MCF 10A (cell line): Measurements from ENCODE around the gene RPL10A. TPM values are rescaled to one million over a fixed set of nuclear protein-coding genes. Genes with fewer than 3 reads are reported as not detected.

Experiments used
- BruUV-seq: library from RNA; stranded (reverse); fragments of 400-500 nt; replicated peaks from 2 replicates; lab custom pipeline; 2021; lab: Mats Ljungman, UMichigan
- CTCF ChIA-PET: fragments of 300-600 bp; sonication (Branson Sonifier 250); formaldehyde crosslinking; extraction: SDS; loops from one replicate; lab custom pipeline; 2021; ENCODE audit warnings: antibody characterized with exemption, inconsistent platforms; lab: Yijun Ruan, JAX
- POLR2A ChIA-PET: fragments of 300-600, 350-650 bp; sonication (Branson Sonifier 250); formaldehyde crosslinking; extraction: SDS; loops from one replicate; lab custom pipeline; 2020; ENCODE audit warnings: antibody characterized with exemption, inconsistent platforms; lab: Yijun Ruan, JAX
- DNase-seq: peaks from one replicate; pipeline ENCODE4 v3.0.0-alpha.2; 2018; ENCODE audit not compliant: unreplicated experiment
- H3K27ac Mint-ChIP-seq: one replicate; pipeline ENCODE4 v1.8.0; 2022; ENCODE audit warnings: mild to moderate bottlenecking, low read depth, mixed read lengths; ENCODE audit not compliant: unreplicated experiment
- H3K27me3 Mint-ChIP-seq: one replicate; pipeline ENCODE4 v1.8.0; 2022; ENCODE audit warnings: mixed read lengths; ENCODE audit not compliant: insufficient read depth, unreplicated experiment
- H3K36me3 Mint-ChIP-seq: one replicate; pipeline ENCODE4 v1.8.0; 2022; ENCODE audit warnings: mild to moderate bottlenecking, moderate library complexity, mixed read lengths; ENCODE audit not compliant: insufficient read depth, unreplicated experiment
- H3K4me1 Mint-ChIP-seq: one replicate; pipeline ENCODE4 v1.8.0; 2022; ENCODE audit warnings: mixed read lengths; ENCODE audit not compliant: insufficient read depth, unreplicated experiment
- H3K4me3 Mint-ChIP-seq: one replicate; pipeline ENCODE4 v1.8.0; 2022; ENCODE audit warnings: mild to moderate bottlenecking, moderate library complexity, mixed read lengths; ENCODE audit not compliant: unreplicated experiment
- H3K9me3 Mint-ChIP-seq: one replicate; pipeline ENCODE4 v1.8.0; 2022; ENCODE audit warnings: mixed read lengths; ENCODE audit not compliant: unreplicated experiment
- intact Hi-C: fragments of 100-400 bp; cut with micrococcal nuclease; formaldehyde crosslinking; loops from 2 replicates; pipeline ENCODE4 v1.14.1; 2022
- total RNA-seq: library from RNA; stranded (reverse); gene quantifications from 2 replicates; pipeline ENCODE4 v1.2.3, GENCODE V29; 2022
- TF ChIP-seq, protein P1 (sequence below): fragments of 200-600 bp; IDR thresholded peaks from one replicate; pipeline ENCODE4 v1.8.0; 2022; ENCODE audit warnings: antibody characterized with exemption, mild to moderate bottlenecking; ENCODE audit not compliant: unreplicated experiment

The RPL10A gene
- total RNA-seq, 1 experiment from 2014 or later = 2,403 TPM

DNA sequence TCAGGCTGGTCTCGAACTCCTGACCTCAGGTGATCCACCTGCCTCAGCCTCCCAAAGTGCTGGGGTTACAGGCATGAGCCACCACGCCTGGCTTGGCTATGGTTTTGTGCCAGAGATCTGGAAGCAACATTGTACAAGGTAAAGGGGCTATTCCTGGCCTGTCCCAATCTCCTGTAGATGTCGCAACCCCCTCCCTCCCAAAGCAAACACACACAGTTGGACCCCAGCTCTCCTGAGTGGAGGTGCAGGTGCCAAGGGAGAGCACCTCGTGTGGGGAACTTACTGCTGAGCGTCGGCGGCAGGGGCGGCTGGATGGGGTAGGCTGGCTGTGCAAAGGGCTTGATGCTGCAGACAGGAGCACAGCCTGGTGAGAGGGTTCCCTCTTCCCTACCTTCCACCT lies 8.8 kb downstream of the RPL10A start:
- Mint-ChIP-seq H3K4me3 (no peak overlapping the region), H3K27me3 (no peaks in the 10 kb centered on the region), H3K4me1 (no peaks in the 10 kb centered on the region), H3K36me3 (peaks cover 44% of the 10 kb centered on the region), H3K9me3 (no peaks in the 10 kb centered on the region), H3K27ac (no peak overlapping the region)
- no peak for DNase-seq
- ChIA-PET CTCF (interaction anchor here (0.6 to 0.7 kb wide), 2 partner anchors 9 to 113 kb away, joined by 3 to 4 read pairs; partner anchors contain the start of gene RPL10A), POLR2A (interaction anchor here (0.6 to 1.6 kb wide), 4 partner anchors 8 to 144 kb away, joined by 3 to 7 read pairs (median 4); partner anchors contain the start of gene RPL10A)
- TF ChIP-seq, protein P1, sequence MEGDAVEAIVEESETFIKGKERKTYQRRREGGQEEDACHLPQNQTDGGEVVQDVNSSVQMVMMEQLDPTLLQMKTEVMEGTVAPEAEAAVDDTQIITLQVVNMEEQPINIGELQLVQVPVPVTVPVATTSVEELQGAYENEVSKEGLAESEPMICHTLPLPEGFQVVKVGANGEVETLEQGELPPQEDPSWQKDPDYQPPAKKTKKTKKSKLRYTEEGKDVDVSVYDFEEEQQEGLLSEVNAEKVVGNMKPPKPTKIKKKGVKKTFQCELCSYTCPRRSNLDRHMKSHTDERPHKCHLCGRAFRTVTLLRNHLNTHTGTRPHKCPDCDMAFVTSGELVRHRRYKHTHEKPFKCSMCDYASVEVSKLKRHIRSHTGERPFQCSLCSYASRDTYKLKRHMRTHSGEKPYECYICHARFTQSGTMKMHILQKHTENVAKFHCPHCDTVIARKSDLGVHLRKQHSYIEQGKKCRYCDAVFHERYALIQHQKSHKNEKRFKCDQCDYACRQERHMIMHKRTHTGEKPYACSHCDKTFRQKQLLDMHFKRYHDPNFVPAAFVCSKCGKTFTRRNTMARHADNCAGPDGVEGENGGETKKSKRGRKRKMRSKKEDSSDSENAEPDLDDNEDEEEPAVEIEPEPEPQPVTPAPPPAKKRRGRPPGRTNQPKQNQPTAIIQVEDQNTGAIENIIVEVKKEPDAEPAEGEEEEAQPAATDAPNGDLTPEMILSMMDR = no peak
- intact Hi-C loops = no loop called here
- BruUV-seq = no TSS peak

DNA sequence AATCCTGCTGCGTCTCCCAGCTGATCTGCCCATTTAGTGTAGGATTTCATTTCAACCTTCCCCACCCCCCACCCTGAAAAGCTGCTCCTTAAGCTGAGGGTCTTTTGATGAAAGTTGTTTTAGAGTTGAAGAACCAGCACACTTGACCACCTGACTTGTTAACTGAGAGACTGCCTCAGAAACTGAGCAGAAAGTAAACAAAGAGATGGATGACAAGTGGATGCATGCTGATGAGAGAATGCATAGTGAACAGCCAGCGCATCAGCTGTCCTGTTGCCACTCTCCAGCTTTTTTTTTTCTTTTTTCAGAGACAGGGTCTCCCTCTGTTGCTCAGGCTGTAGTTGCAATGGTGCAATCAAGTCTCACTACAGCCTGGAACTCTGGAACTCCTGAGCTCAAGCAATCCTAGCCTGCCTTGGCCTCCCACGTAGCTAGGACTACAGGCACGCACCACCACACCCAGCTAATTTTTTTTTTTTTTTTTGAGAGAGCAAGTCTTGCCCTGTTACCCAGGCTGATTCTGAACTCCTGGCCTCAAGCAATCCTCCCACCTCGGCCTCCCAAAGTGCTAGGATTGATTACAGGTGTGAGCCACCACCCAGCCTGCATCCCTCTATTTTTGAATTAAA lies 9.5 kb downstream of the RPL10A start:
- Mint-ChIP-seq H3K27me3 (no peaks in the 10 kb centered on the region), H3K4me3 (no peak overlapping the region), H3K9me3 (no peaks in the 10 kb centered on the region), H3K4me1 (no peaks in the 10 kb centered on the region), H3K36me3 (peaks cover 37% of the 10 kb centered on the region), H3K27ac (no peak overlapping the region)
- TF ChIP-seq, protein P1 = no peak
- ChIA-PET POLR2A (interaction anchor here (0.7 to 1.6 kb wide), 2 partner anchors 9 to 20 kb away, joined by 4 to 7 read pairs; partner anchors contain the start of gene RPL10A), CTCF (interaction anchor here (0.6 to 0.7 kb wide), 2 partner anchors 10 to 24 kb away, joined by 4 read pairs; partner anchors contain the start of gene RPL10A)
- BruUV-seq = no TSS peak
- no peak for DNase-seq
- intact Hi-C loops = no loop called here

DNA sequence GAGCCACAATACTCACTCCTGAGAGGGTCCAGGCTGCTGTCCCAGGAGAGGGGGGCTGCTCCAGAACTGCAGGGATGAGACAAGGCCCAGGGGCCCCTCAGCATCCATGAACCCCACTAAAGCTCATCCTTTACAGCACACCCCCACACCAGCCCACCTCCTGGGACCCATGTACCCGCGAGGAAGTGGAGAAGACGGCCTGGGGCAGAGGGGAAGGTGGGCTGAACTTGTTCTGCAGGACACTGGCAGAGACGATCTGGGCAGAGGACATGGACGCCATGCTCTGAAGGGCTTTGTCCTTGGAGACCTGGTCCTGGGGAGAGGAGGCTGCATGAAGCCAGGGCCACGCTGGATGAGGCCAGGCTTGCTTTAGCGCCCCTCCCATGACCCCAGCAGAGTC lies 10.1 kb downstream of the RPL10A start:
- DNase-seq = no peak
- Mint-ChIP-seq H3K27ac (no peak overlapping the region), H3K4me3 (no peak overlapping the region), H3K9me3 (no peaks in the 10 kb centered on the region), H3K36me3 (peaks cover 32% of the 10 kb centered on the region), H3K4me1 (no peaks in the 10 kb centered on the region), H3K27me3 (no peaks in the 10 kb centered on the region)
- POLR2A ChIA-PET = interaction anchor here (1.6 kb wide), 1 partner anchor 10 kb away, joined by 7 read pairs; the partner anchor contains the start of gene RPL10A
- CTCF ChIA-PET = interaction anchor here (0.5 kb wide), 1 partner anchor 25 kb away, joined by 4 read pairs; no protein-coding TSS in a partner anchor
- no TSS peak for BruUV-seq
- intact Hi-C loops = no loop called here
- TF ChIP-seq, protein P1 = no peak

DNA sequence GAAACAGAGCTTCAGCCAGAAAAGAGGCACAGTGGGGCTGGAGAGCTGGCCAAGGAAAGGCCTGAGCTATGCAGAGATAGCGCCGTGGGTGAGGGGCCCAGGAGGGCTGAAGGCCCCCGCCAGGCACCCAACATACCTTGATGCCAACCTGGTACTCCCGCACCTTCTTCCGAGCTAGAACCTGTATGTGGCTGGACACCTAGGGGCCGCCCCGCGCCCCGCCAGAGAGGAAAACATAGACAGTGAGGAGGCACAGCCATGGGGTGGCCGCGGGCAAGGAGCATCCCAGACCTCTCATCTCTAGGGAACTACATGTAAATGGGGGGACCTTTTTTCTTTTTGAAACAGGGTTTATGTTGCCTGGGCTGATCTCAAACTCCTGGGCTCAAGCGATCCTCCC lies 12.0 kb downstream of the RPL10A start:
- POLR2A ChIA-PET = interaction anchor here (1.0 to 1.7 kb wide), 2 partner anchors 9 to 12 kb away, joined by 3 to 5 read pairs; partner anchors contain the start of gene RPL10A
- CTCF ChIA-PET = interaction anchor here (0.6 to 2.3 kb wide), 5 partner anchors 9 to 256 kb away, joined by 3 to 6 read pairs (median 4); partner anchors contain the start of gene ARMC12
- Mint-ChIP-seq H3K27me3 (no peaks in the 10 kb centered on the region), H3K27ac (no peak overlapping the region), H3K9me3 (no peaks in the 10 kb centered on the region), H3K36me3 (peaks cover 16% of the 10 kb centered on the region), H3K4me3 (no peak overlapping the region), H3K4me1 (peaks cover 8% of the 10 kb centered on the region)
- intact Hi-C loops = no loop called here
- TF ChIP-seq, protein P1 = no peak
- DNase-seq = no peak
- BruUV-seq = no TSS peak
